Psoas muscle (tissue), 8 donors: ENCODE results near the gene CPXM2. TPM values are rescaled to one million over a fixed set of nuclear protein-coding genes. Genes with fewer than 3 reads are reported as not detected.

Source experiments
- ATAC-seq, 4 donors: fragments of 200-7000 bp; cut with Tn5 transposase; one replicate each; pipeline ENCODE4 v1.9.1; 2020; ENCODE audit warnings: moderate library complexity in 3 of 4, mild to moderate bottlenecking in 2 of 4
- DNase-seq, 2 donors: peaks; one replicate each; pipeline ENCODE4 v3.0.0-alpha.2; 2020
- H3K27ac ChIP-seq: fragments of 200-600 bp; one replicate; pipeline ENCODE4 v1.8.0; 2022
- H3K27me3 ChIP-seq, 3 donors: fragments of 200-600 bp in 1 of 3; one replicate each; pipeline versions ENCODE4 v1.6.1 to v1.8.0; 2013 to 2022; ENCODE audit warnings: low read length in 2 of 3, mild to moderate bottlenecking in 2 of 3, moderate library complexity in 1 of 3; ENCODE audit not compliant: insufficient read depth in 3 of 3
- H3K36me3 ChIP-seq, 2 donors: fragments of 200-600 bp in 1 of 2; one replicate each; pipeline versions ENCODE4 v1.6.1 to v1.8.0; 2013 to 2022; ENCODE audit warnings: low read depth in 1 of 2, mild to moderate bottlenecking in 1 of 2, moderate library complexity in 1 of 2; ENCODE audit not compliant: insufficient read depth in 1 of 2
- H3K4me1 ChIP-seq: fragments of 200-600 bp; one replicate; pipeline ENCODE4 v1.8.0; 2022
- H3K4me3 ChIP-seq: fragments of 200-600 bp; one replicate; pipeline ENCODE4 v1.8.0; 2022; ENCODE audit warnings: mild to moderate bottlenecking
- H3K9me3 ChIP-seq: fragments of 200-600 bp; one replicate; pipeline ENCODE4 v1.8.0; 2022
- WGBS, 3 donors: extraction: QIAGEN DNeasy Blood & Tissue Kit; methylation state at CpG; one replicate each; pipeline versions ENCODE4 v1.1.6 to v1.1.7; 2013; 5-methylcytosine and 5-hydroxymethylcytosine counted together
- intact Hi-C, 2 donors: fragments of 100-400 bp; cut with DNase I; formaldehyde crosslinking; loops; one replicate each; pipeline versions ENCODE4 v1.11.0 to v1.14.2; 2022
- polyA plus RNA-seq, 3 donors: library from polyadenylated mRNA; stranded (reverse); fragments of 200-250 nt; gene quantifications; one replicate each; pipeline ENCODE4 v1.2.3, GENCODE V29; 2013
- total RNA-seq, 4 donors: library from RNA; stranded (reverse); fragmentation: NEBNext Ultra II Directional in 2 of 4; extraction: Animal tissue kit (Norgen Biotek cat#: 25700) in 2 of 4; gene quantifications; one replicate each; pipeline versions ENCODE4 v1.2.1 to v1.2.4, GENCODE V29; 2021 to 2023
- TF ChIP-seq, protein P1 (sequence below): fragments of 200-600 bp; IDR thresholded peaks from one replicate; pipeline ENCODE4 v1.8.0; 2022; ENCODE audit warnings: antibody characterized with exemption
- donor health status: healthy with polysubstance abuse.
- donor health status: DM: no; HTN: no; CAD: no; lungs with moderate emphysema.
- donor health status: Bipolar disorder and iron deficiency.
- donor health status: healthy.
- donor health status: DM: yes; HTN: yes; CAD: no.
- donor health status: DM: no; HTN: no; CAD: no.
- donor health status: DM: no; HTN: no; CAD: no.
- donor health status: DM: yes; HTN: yes; CAD: no.

Gene CPXM2
- total and polyA plus RNA-seq, 7 donors = 0.78 to 5.2 (median 1.4) TPM

DNA sequence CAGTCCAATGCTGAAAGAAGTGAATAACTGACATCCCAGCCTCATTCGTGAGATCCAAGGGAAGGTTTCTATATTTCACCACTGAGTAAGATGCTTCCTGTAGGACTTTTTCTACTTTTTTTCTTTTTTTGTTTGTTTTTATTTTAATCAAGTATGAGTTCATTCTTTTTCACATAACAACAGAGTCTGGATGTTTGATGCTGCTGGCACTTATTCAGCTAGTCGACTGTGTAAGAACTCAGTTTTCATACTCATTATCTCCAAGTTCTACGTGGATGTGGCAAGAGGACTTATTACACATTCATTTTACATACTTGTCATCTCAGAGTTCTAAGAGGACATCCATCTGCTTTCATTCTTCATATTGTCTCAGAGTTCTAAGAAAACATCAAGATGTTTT, 86.9 kb downstream of the CPXM2 start:
- whole genome bisulfite sequencing, 3 donors = 39 to 63% (median 50%) methylated on average over 3 of the region's 3 CpGs
- H3K4me1 ChIP-seq = no peaks in the 10 kb centered on the region
- H3K9me3 ChIP-seq = no peaks in the 10 kb centered on the region
- H3K27me3 ChIP-seq = peaks cover 2 to 12% (median 5%) of the 10 kb centered on the region in 3 donors
- TF ChIP-seq, protein P1, sequence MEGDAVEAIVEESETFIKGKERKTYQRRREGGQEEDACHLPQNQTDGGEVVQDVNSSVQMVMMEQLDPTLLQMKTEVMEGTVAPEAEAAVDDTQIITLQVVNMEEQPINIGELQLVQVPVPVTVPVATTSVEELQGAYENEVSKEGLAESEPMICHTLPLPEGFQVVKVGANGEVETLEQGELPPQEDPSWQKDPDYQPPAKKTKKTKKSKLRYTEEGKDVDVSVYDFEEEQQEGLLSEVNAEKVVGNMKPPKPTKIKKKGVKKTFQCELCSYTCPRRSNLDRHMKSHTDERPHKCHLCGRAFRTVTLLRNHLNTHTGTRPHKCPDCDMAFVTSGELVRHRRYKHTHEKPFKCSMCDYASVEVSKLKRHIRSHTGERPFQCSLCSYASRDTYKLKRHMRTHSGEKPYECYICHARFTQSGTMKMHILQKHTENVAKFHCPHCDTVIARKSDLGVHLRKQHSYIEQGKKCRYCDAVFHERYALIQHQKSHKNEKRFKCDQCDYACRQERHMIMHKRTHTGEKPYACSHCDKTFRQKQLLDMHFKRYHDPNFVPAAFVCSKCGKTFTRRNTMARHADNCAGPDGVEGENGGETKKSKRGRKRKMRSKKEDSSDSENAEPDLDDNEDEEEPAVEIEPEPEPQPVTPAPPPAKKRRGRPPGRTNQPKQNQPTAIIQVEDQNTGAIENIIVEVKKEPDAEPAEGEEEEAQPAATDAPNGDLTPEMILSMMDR = no peak
- no peak for ATAC-seq
- DNase-seq = no peak
- H3K4me3 ChIP-seq = no peak overlapping the region
- H3K36me3 ChIP-seq = no peaks in the 10 kb centered on the region
- H3K27ac ChIP-seq = no peak overlapping the region
- intact Hi-C loops = no loop called here

DNA sequence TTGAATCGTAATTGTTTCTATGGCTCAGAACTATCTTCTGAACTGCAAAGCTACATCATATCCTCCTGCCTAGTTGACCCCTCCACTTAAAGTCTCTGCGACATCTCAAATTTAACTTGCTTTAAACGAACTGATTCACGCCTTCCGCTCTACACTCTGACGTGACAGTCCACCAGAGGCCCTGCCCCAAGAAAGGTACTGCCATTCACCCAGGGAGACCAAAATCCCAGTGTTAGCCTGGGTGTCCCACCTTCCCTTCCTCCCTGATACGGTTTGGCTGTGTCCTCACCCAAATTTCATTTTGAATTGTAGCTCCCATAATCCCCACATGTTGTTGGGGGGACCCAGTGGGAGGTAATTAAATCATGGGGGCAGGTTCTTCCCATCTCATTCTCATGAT, 90.8 kb downstream of the CPXM2 start:
- no peak overlapping the region for H3K27ac ChIP-seq
- peaks cover 0 to 7% (median 0%) of the 10 kb centered on the region in 3 donors for H3K27me3 ChIP-seq
- DNase-seq = no peak
- intact Hi-C loops = no loop called here
- H3K36me3 ChIP-seq = no peaks in the 10 kb centered on the region
- 74 to 80% (median 77%) methylated on average over 7 of the region's 7 CpGs for WGBS, 3 donors
- TF ChIP-seq, protein P1 = no peak
- H3K9me3 ChIP-seq = no peaks in the 10 kb centered on the region
- no peak overlapping the region for H3K4me3 ChIP-seq
- ATAC-seq = no peak
- H3K4me1 ChIP-seq = no peaks in the 10 kb centered on the region

DNA sequence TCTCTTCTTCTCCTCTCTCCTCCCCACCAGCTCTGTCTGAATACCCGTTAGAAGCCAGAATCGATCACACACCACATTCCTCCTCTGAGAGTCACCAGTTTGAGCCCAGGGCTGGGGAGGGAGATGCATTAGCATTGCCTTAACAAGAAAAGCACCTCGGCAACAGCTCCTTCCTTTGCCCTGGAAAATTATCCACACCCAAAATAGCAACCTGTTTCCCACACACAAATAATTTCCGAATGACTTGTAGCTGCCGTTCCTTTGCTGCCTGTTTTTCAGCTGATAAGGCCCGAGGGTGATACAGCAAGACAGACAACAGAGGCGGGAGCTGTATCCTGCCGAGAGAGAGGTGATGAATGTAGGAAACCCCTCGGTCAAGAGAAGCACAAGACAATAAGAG, 91.3 kb downstream of the CPXM2 start:
- TF ChIP-seq, protein P1 = no peak
- Histone ChIP-seq H3K9me3 (no peaks in the 10 kb centered on the region), H3K27ac (no peak overlapping the region), H3K27me3 (peaks cover 0 to 7% (median 0%) of the 10 kb centered on the region in 3 donors), H3K4me1 (no peaks in the 10 kb centered on the region), H3K36me3 (no peaks in the 10 kb centered on the region), H3K4me3 (no peak overlapping the region)
- intact Hi-C loops = no loop called here
- DNase-seq (no peak), ATAC-seq (no peak)
- 27 to 37% (median 33%) methylated on average over 9 of the region's 9 CpGs for WGBS, 3 donors

DNA sequence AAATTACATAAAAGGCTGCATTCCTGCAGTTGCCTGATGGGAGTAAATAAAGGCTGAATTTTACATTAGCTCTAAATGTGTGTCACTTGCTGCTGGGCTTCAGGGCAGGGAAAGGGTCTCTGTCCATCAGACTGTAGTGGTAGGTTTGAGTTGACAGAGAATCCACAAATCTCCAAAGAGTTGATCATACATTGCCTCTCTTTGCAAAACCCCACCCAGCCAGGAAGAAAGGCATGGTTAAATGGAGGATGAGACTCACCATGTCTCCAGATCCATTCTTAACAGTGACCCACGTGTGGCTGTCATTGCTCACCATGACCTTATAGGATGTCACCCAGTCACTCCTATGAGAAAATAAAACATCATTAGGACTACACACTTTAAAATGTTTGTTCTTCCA, 92.8 kb downstream of the CPXM2 start:
- intact Hi-C loops = no loop called here
- TF ChIP-seq, protein P1 = no peak
- H3K36me3 ChIP-seq = no peaks in the 10 kb centered on the region
- no peak overlapping the region for H3K27ac ChIP-seq
- no peaks in the 10 kb centered on the region for H3K4me1 ChIP-seq
- DNase-seq (no peak), ATAC-seq (no peak)
- H3K9me3 ChIP-seq = no peaks in the 10 kb centered on the region
- H3K27me3 ChIP-seq = peaks cover 0 to 3% (median 0%) of the 10 kb centered on the region in 3 donors
- 58 to 72% (median 70%) methylated on average over 1 of the region's 1 CpG for WGBS, 3 donors
- H3K4me3 ChIP-seq = no peak overlapping the region

DNA sequence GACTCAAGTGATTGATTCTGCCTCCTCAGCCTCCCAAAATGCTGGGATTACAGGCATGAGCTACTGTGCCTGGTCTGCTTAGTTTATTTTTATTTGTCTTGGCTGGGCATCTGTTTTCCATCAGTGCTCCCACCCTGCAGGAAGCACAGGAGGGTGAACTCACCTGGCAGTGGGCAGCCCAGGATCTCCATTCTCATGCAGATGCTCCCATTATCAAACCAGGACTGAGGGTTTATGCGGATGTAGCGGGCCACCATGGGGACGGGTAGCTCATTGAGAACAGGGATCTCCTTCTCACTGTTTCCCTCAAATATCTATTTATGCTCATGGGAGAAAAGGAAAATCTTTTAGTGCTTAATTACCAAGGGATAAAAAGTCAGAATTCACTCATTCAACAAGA, 93.8 kb downstream of the CPXM2 start:
- Histone ChIP-seq H3K9me3 (no peaks in the 10 kb centered on the region), H3K4me3 (no peak overlapping the region), H3K27me3 (peaks cover 0 to 3% (median 0%) of the 10 kb centered on the region in 3 donors), H3K27ac (no peak overlapping the region), H3K36me3 (no peaks in the 10 kb centered on the region), H3K4me1 (no peaks in the 10 kb centered on the region)
- DNase-seq (no peak), ATAC-seq (no peak)
- WGBS, 3 donors = 80 to 87% (median 82%) methylated on average over 3 of the region's 3 CpGs
- intact Hi-C loops = no loop called here
- TF ChIP-seq, protein P1 = no peak
